Midbrain (tissue), 1 donor: ENCODE results near the gene CCDC127.
"Not testable (repeated sequence)": the region's sequence is repeated elsewhere in the genome, so short reads cannot be mapped to it uniquely, and the experiment has no call there.

Experiments used
- DNase-seq: peaks from one replicate; lab custom pipeline; 2025; lab: John Stamatoyannopoulos, UW

Gene CCDC127, protein sequence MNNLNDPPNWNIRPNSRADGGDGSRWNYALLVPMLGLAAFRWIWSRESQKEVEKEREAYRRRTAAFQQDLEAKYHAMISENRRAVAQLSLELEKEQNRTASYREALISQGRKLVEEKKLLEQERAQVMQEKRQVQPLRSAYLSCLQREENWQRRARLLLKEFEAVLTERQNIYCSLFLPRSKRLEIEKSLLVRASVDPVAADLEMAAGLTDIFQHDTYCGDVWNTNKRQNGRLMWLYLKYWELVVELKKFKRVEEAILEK

DNA sequence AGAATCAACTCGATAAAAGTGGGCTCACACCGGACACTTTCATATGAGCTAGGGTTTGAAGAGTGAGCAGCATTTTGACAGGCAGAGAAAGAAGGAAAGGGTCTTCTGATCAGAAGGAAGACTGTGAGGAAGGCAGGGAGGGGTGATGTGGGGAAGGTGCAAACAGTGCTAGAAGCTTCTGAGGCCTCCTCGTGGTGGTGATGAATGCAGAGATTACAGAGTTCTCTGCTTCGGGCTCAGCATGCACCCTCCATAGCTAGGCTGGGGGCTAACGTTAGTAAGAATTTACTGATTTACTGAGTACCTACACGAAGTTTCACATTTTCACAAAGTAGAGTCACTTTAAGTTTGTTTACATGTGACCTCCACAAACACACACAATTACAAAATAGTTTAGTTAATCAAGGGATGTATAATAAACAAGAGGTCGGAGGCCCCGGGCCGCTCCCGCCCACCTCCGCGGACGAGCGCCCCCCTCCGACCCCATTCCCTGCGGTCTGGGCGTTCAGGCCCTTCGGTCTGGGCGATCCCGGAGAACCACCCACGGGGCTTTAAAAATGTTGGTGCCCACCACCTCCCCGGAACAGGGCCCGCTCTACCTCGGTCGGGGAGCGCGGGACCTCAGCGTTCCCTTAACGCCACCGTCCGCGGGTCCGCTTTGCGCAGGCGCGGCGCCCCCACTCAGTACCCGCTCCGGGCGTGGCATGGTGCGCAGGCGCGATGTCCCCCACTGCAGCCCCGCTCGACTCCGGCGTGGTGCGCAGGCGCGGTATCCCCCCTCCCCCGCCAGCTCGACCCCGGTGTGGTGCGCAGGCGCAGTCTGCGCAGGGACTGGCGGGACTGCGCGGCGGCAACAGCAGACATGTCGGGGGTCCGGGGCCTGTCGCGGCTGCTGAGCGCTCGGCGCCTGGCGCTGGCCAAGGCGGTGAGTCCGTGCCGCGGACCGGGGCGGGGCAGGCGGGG is at the start of gene CCDC127, which contains the start of gene SDHA:
Gene CCDC127 (minus strand): TSS at position 660 of the 963 bp plus-strand sequence. CDS start 1,304 bp downstream, outside the sequence.
Gene SDHA (plus strand): TSS at position 827 of the 963 bp plus-strand sequence. CDS start 36 bp downstream, at position 863.
- peak; percentile 93 for DNase-seq

DNA sequence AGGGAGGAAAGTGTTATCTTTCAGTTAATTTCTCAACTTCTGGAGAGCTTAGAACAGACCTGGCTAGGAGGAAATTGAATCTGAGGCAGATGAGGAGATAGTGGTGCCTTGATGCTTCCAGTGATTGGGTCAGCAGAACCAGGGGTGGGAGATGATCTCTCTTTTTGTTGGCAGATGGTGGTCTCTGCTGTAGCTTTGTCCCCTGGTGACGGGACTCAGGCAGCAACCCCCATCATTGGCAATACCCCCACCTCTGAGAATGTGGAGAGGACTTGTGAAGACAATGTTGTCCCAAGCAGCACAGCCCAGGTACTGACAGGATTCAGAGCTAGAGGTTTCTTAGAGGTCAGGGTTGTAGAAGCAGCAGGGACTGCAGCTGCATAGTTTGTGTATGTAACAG is 49.8 kb upstream of the CCDC127 start:
- DNase-seq: no peak

DNA sequence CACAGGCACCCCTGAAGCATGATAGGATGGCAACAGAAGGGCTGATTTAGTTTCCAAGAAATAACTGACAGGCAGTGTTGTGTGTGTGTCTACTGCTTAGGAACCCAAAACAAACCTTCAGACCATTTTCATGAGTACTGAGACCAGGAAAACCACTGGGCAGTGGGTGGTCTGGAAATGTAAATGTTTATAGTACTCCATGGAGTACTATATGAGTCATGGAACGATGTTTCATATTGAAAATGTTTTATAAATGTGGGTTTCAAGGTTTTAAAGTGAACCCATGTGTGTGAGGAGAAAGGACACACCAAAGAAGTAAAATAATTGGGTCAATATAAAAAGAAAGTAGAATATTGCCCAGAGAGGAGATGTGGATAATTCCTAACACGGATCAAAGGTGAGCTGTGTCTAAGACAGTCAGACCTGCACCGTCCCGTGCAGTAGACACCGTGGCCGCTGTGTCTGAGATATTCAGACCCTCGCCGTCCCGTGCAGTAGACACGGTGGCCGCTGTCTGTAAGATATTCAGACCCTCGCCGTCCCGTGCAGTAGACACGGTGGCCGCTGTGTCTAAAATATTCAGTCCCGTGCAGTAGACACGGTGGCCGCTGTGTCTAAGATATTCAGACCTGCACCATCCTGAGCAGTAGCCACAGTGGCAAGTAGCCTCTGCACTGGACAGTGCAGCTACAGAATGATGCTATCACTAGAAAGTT is 48.5 kb upstream of the CCDC127 start:
- not testable (repeated sequence) for DNase-seq

DNA sequence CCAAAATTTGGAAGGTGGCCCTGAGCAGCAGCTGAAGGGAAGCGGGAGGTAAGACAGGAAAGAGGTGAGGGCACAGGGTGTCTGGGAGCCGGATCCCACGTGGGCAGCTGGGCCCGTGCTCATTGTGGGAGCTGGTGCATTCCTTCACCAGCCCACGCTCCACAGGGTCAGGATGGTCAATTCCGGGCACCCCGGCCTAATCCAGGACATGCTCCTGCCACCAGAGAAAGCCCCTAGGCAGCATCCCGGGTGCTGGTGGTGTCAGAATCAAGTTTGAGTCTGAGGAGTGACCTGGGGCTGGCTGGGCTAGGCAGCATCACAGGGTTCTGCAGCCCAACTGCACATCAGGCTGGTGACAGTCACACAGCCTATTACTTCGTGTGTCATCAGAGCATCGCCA is 46.4 kb upstream of the CCDC127 start:
- no peak for DNase-seq

DNA sequence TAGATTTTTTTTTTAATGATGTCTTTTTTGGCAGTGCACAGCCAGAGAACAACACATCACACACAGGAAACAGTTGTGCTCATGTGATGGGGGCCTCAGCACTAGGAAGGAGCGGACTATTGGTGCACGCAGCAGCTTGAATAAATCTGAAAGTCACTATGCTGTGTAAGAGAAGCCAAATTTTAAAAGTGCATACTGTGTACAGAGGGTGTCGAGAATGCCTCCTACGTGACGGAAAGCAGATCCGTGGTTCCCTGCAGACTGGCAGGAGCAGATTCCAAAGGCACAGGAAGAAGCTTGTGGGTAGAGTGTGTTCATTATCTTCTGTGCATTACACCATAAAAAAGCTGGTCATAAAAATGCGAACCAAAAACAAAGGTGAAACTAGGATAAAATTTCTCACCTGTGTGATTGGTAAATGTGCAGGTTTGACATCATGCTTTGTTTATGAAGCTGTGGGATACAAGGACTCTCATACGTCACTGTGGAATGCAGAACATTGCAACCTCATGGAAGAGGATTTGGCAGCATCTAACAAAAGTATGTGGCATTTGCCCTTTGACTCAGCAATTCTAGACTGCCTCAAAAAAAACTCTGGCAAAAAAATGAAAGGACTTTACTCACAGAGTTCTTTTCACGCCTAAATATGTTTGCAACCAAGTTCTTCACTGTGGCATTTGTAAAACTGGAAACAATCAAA is 45.5 kb upstream of the CCDC127 start:
- not testable (repeated sequence) for DNase-seq

DNA sequence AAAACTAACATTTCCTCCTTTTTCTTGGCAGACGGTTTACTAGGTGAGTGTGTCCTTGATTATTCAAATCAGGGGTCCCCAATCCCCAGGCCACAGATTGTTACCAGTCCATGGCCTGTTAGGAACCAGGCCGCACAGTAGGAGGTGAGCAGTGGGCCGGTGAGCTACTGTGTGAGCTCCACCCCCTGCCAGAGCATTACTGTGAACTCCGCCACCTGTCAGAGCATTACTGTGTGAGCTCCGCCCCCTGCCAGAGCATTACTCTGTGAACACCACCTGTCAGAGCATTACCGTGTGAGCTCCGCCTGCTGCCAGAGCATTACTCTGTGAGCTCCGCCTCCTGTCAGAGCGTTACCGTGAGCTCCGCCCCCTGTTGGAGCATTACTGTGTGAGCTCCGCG is 39.2 kb upstream of the CCDC127 start:
- no peak for DNase-seq

DNA sequence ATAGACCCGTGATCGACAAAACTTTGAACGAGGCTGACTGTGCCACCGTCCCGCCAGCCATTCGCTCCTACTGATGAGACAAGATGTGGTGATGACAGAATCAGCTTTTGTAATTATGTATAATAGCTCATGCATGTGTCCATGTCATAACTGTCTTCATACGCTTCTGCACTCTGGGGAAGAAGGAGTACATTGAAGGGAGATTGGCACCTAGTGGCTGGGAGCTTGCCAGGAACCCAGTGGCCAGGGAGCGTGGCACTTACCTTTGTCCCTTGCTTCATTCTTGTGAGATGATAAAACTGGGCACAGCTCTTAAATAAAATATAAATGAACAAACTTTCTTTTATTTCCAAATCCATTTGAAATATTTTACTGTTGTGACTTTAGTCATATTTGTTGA is 38.4 kb upstream of the CCDC127 start:
- not testable (repeated sequence) for DNase-seq

DNA sequence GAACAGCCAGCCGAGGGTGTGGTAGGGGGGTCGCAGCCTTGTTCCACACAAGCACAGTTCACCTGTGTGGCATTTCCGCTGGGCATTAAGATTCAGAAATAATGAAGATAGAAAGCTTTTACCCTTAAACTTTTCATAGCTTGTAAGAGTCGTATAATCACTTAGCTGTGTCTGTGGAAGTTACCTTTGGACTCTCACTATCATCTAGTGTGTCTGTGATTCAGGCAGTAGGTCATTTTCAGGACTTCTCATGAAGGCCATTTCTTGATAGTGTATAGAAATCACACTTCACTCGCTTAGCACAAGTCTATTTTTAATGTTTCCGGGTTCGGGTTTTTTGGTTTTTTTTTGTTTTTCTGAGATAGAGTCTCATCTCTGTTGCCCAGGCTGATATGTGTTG is 37.2 kb upstream of the CCDC127 start:
- not testable (repeated sequence) for DNase-seq

DNA sequence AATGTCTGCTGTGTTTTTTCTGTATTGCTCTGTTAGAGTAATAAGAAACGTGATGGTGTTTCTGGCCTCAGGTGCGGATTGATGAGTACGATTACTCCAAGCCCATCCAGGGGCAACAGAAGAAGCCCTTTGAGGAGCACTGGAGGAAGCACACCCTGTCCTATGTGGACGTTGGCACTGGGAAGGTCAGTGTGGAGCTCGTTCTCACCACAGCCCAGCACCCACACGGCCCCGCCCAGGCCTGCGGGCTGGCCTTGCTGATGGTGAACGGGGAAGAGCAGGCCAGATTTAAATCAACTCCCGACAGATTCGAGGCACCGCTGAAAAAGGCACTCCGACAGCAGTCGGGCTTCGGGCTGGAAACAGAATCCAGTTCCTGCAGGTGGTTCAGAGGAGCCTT is 36.4 kb upstream of the CCDC127 start:
- not testable (repeated sequence) for DNase-seq

DNA sequence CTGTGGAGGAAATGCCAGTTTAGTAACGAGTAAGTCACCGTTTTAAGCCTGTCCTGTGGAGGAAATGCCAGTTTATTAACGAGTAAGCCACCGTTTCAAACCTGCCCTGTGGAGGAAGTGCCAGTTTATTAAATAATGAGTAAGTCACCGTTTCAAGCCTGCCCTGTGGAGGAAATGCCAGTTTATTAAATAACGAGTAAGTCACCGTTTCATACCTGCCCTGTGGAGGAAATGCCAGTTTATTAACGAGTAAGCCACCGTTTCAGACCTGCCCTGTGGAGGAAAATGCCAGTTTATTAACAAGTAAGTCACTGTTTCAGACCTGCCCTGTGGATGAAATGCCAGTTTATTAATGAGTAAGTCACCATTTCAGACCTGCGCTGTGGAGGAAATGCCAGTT is 34.6 kb upstream of the CCDC127 start:
- no peak for DNase-seq

DNA sequence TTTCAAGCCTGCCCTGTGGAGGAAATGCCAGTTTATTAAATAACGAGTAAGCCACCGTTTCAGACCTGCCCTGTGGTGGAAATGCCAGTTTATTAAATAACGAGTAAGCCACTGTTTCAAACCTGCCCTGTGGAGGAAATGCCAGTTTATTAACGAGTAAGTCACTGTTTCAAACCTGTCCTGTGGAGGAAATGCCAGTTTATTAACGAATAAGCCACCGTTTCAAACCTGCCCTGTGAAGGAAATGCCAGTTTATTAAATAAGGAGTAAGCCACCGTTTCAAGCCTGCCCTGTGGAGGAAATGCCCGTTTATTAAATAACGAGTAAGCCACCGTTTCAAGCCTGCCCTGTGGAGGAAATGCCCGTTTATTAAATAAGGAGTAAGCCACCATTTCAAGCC is 34.0 kb upstream of the CCDC127 start:
- not testable (repeated sequence) for DNase-seq

DNA sequence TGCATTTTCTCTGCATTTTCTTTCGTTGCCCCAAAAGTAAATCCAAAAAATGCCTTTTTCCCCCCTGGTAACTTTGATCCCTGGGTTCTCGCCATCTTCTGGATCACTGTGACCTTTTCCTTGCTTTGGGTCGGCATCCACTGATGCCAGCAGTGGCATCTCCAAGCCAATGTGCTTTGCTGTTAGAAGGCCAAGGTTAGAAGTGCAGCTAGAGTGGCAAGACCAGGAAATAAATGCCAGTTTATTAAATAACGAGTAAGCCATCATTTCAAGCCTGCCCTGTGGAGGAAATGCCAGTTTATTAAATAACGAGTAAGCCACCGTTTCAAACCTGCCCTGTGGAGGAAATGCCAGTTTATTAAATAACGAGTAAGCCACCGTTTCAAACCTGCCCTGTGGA is 33.6 kb upstream of the CCDC127 start:
- DNase-seq: not testable (repeated sequence)

DNA sequence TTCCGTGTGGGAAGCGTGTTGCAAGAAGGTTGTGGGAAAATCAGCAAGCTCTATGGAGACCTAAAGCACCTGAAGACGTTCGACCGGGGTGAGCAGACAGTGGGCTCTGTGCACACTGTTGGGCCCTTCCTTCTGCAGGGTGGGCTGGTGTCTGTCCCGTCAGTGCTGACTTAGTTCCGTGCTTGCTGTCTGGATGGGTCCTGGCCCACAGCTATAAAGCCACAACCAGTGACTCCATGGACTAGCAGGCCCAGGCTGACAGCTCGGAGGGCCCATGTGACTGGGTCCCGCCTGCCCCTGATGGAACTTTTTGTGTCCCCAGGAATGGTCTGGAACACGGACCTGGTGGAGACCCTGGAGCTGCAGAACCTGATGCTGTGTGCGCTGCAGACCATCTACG is 33.1 kb upstream of the CCDC127 start:
- not testable (repeated sequence) for DNase-seq

DNA sequence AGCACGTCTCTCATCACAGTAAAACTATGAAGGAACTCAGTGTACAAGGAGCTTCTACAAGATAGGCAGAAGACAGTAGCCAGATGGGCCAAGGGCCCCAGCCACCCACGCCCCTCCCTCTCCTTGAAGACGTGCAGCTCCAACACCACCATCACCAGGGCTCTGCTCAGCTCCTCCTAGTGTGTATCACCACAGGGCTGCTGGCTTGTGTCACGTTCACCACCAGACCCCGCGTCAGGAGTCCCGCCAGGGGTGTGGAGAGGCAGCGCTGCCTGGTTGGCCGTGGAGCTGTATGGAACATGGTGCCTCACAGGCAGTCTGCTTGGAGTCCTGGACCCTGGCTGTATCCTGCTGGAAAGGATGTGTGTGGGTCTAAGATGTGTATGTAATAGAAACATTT is 32.4 kb upstream of the CCDC127 start:
- not testable (repeated sequence) for DNase-seq

DNA sequence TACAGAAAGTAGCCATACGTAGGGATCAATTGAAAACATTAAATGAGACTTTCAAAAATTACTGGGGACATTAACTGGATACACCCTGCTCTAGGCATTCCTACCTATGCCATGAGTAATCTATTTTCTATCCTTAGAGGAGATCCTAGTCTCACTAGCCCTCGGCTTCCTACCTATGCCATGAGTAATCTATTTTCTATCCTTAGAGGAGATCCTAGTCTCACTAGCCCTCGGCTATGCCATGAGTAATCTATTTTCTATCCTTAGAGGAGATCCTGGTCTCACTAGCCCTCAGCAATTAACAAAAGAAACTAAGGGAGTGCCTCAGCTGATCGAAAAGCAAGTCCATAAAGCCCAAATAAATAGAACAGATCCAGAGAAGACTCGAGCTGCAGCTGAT is 27.8 kb upstream of the CCDC127 start:
- DNase-seq: not testable (repeated sequence)

DNA sequence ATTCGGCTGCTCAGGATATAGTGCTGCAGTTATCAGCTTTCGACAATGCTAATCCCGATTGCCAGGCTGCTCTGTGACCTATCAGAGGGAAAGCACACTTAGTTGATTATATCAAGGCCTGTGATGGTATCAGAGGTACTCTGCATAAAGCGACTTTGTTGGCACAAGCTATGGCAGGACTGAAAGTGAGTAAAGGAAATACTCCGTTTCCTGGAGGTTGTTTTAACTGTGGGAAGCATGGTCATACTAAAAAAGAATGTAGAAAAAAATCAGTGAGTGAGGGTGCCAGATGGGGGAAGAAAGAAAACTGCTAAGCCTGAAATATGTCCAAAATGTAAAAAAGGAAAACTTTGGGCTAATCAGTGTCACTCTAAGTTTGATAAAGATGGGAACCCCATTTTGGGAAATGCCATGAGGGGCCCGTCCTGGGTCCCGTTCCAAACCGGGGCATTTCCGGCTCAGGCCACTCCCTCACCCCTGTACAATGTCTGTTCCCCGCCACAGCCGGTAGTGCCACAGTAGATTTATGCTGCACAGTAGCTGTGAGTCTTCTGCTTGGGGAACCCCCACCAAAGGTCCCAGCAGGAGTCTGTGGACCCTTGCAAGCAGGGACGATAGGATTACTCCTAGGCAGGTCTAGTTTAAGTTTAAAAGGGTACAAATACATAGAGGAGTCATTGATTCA is 25.9 kb upstream of the CCDC127 start:
- not testable (repeated sequence) for DNase-seq

DNA sequence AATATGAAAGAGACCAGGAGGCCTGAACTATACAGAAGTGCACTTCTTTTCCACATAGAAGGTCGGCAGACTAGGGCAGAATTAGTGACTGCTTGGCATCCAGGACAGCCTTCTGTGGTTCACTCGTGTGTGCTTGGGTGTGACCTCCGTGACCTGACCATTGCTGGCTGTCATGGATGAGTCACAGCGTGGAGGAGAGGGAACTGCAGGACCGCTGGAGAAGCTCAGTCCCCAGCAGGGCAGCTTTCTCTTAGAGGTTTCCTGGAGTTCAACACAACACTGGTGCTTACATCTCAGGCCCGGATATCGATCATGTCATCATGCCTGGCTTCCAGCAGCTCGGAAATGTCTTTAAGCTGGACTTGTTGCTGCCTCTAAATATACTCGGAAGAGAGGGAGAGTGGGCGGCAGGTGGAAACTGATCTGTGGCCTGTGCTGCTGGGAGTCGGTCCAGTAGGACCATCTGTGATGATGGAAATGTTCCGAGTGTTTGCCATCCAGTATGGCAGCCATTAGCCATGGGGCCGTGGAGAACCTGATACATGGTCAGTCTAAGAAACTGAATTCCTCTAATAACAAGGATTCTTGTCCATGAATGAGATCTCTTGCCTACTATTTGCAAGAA is 23.2 kb upstream of the CCDC127 start:
- not testable (repeated sequence) for DNase-seq

DNA sequence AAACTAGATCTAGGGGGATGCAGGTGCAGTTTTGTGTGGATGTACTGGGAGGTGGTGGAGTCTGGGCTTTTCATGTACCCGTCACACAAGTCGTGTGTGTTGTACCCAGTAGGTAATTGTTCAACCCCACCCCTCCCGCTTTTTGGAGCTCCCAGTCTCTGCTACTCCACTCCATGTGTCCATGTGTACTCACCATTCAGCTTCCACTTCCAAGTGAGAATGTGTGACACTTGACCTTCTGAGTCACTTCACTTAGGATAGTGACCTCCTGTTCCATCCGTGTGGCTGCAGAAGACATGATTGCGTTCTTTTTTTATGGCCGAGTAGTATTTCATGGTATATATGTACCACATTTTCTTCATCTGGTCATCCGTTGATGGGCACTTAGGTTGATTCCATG is 22.6 kb upstream of the CCDC127 start:
- not testable (repeated sequence) for DNase-seq

DNA sequence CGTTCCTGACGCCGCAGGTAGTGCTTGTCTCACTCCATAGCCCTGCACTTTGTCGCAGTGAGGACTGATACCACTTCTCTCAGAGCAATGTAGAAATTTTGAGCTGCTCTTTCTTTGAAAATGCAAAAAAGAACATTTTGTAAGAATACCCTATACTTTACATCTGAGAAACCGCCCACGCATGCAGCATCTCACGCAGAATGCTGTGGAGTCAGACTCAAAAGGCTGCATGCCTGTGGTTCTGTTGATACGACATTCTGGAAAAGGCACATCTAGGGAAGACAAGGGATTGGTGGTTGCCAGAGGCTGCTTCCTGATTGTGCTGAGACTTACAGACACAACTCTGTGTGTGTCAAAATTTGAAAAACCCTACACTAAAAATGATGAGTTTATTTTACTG is 20.0 kb upstream of the CCDC127 start:
- DNase-seq: not testable (repeated sequence)

DNA sequence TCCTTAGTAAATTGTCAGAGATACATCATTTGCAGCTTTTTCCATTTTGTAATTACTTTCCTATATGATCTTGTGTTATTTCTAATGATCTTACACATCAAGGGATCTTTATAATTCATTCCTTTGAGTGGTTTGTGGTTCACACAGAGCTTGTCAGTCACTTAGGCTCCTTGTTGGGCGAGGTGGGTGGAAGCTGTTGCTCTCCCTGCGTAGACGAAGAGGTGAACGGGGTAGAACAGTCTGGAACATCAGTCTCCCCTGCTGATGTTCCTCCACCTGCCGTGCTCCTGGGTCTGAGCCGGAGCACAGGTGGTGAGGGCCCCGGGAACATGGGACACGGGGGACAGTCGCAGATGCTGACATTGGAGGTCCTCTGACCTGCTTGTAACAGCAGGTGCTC is 17.6 kb upstream of the CCDC127 start:
- DNase-seq: not testable (repeated sequence)
